HG03175 (cell line): ENCODE results near the gene SMC6.

Experiments
- ATAC-seq: cut with Tn5 transposase; IDR thresholded peaks from one replicate; pipeline ENCODE4 v1.9.1; 2021; ENCODE audit warnings: mild to moderate bottlenecking, moderate library complexity; ENCODE audit not compliant: unreplicated experiment

SMC6 gene, protein sequence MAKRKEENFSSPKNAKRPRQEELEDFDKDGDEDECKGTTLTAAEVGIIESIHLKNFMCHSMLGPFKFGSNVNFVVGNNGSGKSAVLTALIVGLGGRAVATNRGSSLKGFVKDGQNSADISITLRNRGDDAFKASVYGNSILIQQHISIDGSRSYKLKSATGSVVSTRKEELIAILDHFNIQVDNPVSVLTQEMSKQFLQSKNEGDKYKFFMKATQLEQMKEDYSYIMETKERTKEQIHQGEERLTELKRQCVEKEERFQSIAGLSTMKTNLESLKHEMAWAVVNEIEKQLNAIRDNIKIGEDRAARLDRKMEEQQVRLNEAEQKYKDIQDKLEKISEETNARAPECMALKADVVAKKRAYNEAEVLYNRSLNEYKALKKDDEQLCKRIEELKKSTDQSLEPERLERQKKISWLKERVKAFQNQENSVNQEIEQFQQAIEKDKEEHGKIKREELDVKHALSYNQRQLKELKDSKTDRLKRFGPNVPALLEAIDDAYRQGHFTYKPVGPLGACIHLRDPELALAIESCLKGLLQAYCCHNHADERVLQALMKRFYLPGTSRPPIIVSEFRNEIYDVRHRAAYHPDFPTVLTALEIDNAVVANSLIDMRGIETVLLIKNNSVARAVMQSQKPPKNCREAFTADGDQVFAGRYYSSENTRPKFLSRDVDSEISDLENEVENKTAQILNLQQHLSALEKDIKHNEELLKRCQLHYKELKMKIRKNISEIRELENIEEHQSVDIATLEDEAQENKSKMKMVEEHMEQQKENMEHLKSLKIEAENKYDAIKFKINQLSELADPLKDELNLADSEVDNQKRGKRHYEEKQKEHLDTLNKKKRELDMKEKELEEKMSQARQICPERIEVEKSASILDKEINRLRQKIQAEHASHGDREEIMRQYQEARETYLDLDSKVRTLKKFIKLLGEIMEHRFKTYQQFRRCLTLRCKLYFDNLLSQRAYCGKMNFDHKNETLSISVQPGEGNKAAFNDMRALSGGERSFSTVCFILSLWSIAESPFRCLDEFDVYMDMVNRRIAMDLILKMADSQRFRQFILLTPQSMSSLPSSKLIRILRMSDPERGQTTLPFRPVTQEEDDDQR

DNA sequence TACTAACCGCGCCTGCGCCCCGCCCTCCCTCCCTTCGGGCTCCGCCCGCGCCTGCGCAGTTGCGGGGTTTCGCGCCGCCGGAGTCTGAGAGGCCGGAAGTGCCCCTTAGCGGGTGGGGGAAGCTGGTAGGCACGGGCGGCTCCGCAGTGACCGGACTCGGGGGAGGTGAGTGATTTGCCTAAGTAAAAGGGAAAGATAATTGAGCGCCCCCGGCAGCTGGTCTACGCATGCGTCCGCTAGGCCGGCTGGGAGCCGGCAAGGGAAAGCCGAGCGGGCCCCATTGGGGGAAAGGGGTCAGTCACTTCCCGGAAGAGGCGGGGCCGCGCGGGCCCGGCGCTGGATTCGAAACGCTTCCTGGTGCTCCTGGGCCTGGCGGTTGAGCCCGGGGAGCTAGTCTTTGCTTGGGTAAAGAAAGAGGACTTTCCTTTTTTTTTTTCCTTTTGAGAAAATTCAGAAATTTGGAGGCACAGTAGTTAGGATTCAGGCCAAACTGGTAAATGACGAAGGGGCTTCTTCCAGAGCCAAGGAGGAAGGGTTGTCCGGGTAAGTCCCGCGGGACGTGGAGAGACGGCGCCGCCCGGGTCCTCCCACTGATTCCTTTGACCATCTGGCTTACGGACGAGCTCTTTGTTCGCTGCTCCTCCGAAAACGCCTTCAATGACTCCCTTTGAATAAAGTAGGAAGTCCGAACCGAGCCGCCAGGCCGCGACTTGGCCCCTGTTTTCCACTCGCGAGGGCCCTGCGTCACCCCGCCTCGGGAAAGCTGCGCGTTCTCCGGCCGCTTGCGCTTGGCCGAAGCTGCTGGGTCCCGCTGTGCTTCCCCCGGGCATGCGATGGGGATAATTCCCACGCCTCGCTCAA, at the start of gene SMC6, which contains the start of gene GEN1:
Gene SMC6, minus strand, starts transcription at position 8 of the 861 bp plus-strand sequence. CDS start 7,864 bp downstream, outside the sequence.
Gene GEN1, plus strand, starts transcription at position 336 of the 861 bp plus-strand sequence. CDS start 5,806 bp downstream, outside the sequence.
- peak; percentile 74 for ATAC-seq

DNA sequence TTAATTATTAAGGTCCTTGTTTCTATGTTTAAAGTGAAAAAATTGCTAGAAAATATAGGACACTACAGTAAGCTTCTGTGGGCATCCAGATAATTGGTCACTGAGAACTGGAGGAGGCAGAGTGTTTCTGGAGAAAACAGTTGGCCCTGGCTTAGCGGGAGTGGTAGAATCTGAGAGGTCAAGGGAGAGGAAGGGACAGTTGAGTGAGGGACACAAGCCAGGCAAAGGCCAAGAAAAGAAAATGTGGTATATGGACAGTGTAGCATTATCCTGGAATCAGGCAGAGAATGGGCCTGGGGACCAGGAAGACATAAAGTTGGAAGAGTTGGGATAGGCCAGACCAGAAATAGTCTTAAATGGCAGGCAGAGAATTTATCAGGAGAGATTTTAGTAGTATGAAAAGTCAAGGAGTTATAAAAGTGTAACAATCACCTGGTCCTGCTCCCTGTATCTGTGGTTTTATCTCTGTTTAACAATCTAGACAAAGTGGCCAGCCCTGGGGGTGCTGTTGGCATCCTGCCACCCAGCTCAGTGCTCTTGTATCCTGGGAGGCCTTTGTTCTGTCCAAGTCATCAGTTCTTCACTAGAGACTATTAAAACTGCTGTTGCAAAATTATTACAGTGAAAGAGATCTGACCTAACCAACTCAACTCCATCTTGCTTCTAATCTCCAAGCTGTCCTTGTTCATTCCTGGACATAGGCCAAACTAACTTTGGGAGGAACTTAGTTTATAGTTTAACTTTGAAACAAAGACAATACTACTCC, 47.3 kb upstream of the SMC6 start:
- no peak for ATAC-seq

DNA sequence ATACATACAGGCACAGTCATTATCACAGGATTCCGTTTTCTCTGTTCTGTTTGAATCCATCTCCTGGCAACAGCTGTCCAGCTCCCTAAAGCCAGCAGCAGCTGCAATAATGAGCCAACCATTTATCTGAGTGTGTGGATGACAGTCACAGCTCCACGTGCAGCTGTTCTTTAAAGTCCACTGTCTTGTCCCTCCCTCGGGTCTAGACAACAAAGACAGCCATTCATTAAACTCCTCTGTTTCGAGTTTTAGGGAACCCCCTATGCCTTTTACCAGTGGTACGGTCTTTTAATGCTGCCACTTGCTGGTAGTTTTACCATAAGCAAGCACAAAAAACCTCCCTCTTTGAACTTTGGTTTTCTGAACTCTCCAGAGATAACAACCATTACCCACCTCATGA, 46.6 kb upstream of the SMC6 start:
- ATAC-seq: no peak

DNA sequence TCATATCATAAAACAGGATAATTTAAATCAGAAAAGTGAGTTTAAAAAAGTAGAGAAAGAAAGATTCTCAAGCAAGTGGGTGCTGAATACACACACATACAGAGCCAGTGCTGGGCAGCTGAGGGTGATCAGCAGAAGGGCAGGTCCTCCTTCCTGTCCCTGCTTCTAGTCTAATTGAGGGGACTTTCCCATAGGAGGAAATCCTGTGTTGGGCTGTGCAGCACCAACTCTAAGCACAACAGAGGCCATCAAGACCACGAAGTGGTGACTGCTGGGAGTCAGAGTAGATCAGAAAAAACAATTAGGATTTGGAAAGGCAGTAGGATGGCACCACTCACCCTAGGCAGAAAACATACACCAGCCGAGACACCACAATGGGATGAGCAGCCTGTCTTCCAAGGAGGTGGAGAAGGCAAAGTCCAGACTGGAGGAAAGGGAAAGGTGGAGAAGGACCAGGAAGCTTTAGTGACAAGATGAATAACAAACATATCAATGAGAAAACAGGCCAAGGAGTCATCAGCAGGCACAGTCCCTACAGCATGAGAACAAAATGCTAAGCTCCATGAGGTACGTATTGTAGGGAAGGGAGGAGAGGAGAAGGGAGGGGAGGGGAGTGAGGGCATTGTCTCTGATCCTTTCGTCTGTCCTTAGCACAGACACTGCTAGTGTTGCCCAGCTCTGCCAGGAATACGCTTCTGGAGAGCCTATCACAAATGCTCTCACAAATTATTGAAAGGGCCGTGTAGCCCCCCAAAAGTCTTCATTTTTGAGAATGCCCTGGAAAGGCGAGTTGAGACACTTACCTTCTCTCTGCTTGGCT, 45.9 kb upstream of the SMC6 start:
- no peak for ATAC-seq

DNA sequence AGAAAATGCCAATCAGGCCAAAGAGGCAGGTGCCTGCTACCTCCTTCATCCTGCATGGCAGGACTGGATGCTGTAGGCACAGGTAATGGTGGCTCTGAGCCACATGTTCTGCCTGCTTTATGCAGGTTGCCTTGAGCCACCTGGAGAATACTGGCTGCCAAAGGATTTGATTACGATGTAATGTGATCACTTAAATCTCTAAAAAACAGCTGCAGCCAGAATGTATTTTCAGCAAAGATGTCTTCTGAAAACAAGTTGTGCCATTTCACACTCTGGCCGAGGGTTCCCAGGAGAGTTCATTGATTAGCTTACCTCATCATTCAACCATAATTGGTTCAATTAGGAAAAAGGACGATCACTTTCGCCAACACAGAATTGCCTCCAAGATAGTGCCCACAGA, 44.7 kb upstream of the SMC6 start:
- ATAC-seq: no peak

DNA sequence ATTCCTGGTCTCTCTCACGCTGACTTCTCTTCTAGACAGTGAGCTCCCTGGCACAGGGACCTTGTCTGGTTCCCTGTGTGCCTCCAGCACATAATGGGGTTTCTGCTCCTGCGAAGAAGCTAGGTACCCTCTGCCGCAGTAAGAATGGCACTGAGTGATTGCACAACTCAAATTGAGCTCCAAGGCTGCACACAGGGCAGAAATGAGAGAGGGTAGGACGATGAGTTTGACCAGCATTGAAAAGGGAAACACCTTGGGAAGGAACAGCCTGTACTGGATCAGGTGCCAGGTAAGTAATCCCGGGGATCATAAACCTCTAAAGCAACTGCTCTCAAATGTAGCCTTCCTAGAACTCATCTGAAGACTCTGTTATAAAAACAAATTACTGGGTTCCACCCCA, 41.7 kb upstream of the SMC6 start:
- ATAC-seq: no peak

DNA sequence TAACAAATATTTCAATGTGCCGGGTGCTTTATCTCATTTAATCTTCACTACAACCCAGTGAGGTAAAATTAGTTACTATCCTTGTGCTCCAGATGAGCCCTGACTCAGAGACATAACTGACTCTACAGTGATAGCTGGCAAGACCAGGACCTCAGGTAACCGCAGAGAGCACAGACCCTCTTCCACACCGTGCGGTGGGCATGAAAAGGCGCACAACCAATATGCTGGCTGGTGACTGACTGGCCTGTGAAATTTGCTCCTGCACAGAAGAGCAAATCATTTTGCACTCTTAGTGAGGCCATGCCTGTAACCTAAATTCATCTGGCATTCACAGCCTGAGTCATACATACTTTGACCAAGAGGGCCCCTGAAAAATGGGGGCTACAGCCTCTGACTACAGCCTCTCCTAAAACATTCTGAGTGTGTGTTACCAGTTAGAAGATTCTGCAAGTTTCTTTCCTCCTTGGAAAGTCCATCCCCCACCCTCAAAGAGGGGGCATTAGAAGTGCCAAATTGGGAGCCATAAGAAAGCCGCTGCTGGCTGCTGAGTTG, 40.3 kb upstream of the SMC6 start:
- no peak for ATAC-seq

DNA sequence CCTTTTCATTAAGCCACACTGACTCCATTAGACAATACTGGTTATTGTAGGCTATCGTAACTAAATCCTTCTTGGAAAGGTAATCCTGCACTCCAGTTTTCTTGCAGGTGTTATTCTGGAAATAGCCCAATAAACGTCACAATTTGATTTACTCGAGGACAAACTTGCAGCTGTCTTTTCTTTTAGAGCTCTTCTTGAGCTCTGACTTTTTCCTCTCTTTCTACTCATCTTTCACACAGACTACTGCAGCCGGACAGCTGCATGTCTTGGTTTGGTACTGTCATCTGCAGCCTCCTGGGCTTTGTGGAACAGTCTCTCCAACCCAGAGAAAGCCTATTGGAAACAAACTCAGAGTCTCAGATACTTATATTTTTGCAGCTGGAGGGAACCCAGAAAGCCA, 39.7 kb upstream of the SMC6 start:
- no peak for ATAC-seq

DNA sequence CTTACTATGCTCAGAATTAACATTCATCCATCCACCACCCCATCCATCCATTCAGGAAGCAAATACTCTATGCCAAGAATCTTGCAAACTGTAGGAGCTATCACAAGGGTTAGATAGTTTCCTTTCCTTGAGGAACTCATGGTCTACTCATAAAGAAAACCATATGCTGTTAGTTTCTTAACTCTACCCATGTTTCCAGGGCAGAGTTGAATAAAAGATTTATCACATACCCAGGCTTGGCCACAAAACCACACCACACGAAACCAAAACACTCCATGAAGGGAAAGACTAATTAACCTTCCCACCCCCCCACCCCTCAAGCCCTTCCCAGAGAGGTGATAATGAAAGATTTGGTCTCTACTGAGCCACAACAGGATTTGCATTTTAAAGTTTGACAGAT, 38.9 kb upstream of the SMC6 start:
- ATAC-seq: peak; percentile 55

DNA sequence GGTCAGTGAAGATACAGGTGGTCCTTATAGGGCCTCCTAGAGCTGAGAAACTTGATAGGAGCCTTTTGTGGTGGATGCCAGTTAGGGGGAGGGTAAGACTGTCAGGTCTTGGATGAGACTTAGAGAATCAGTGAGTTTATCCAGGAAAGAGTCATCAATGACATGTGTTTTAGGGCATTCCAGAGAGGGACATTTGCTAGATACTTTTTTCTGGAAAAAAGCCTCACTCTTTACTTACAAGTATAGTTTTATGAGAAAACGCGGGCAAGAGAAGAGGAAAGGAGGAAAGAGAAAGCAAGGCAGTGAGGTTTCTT, 38.2 kb upstream of the SMC6 start:
- no peak for ATAC-seq

DNA sequence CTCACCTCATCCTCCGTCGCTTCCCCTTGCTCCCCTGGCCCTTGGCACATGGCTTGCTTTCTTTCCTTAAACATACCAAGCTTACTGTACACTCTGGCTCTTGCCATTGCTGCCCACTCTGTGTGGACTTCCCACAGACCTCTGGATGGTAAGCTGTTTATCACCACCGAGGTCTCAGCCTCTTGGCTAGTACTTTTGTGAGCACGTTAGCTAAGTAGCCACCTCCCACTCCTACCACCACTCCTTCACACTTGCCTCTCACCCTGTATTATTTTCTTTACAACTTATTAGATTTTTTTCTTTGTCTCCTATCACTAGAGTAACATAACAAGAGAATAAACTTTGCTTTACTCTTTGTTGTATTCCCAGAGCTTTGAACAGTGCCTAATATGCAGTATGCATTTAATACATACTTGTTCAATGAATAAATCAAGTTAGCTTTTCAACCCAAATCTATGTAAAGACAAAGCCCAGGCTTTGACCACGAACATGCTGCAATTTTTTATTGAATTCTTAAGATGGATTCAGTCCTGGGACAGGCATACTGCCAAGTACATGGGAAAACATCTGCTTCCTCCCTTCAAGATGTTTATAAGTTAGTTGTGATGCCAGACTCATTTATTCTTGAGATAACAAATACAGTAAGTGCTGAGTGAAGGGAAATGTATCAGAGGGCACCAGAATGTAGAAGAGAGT, 37.7 kb upstream of the SMC6 start:
- no peak for ATAC-seq

DNA sequence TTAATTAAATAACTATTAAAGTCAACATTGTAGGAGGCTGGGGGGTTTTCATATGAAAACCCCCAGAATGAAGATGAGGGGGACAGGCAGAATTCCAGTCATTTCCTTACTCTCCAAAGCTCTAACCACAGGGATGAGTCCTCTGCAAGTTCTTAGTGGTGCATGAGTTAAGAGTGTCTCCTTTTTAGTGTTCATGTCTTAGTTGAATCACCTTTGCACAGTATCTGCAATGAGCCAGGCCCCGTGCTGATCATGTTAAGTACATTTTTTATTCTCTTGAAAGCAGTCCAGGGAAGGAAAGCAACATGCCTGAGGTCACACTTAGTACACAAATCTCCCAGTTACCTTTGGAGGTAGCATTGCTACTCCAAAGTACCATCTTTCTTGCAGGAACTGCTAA, 36.9 kb upstream of the SMC6 start:
- no peak for ATAC-seq

DNA sequence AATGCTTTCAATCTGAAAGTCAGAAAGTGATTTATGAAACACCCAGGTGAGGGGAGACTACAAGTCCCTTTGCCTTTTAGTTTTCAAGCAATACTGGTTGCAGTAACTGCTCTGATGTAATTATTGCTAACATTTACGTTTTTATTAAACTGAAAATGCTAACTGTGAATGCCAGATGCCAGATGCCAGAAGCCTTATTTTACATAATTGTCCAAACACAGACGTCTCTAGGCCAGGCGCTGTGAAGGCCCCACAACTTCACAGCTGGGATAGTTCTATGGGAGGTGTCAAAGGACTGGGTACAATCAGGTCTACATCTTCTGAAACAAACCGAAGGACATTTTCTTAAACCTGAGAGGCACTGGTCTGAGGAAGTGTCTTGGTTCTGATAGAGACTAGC, 35.2 kb upstream of the SMC6 start:
- ATAC-seq: no peak

DNA sequence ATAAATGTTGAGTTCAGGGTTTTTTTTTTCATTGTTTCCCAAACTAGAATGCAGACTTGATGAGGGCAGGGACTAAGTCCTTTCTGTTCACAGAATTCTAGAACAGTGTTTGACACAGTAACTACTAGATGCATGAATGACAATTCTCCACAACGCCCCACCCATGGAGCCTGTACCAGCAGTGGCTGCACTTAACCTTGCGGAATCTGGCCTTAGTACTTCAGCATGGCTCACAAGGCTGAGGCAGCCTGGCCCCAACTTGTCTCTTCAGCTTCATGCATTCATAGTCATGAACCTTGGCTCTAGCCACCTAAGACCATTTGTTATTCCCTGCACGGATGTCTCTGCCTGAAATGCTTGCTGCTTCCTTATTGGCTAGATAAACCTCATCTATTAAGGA, 33.1 kb upstream of the SMC6 start:
- ATAC-seq: no peak

DNA sequence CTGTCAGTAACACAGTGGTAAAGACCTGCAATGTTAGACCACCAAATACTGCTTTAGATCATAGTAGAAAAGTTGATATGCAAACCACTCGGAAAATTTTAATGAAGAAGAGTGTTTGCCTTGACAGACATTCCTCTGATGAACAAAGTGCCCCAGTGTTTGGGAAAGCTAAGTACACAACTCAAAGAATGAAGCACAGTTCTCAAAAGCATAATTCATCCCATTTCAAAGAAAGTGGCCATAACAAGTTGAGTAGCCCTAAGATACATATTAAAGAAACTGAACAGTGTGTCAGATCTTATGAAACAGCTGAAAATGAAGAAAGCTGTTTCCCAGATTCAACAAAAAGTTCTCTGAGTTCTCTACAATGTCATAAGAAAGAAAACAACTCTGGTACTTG, 27.9 kb upstream of the SMC6 start:
- ATAC-seq: no peak

DNA sequence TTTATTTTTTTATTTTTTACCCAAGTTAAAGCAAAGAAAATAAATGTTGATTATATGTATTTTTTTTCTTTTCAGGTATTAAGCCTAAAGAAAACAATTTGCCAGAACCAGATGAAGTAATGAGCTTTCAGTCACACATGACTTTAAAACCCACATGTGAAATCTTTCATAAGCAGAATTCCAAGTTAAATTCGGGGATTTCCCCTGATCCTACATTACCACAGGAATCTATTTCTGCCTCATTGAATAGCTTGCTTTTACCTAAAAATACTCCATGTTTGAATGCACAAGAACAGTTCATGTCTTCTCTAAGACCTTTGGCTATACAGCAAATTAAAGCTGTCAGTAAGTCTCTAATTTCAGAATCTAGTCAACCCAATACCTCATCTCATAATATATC, 26.9 kb upstream of the SMC6 start:
- no peak for ATAC-seq

DNA sequence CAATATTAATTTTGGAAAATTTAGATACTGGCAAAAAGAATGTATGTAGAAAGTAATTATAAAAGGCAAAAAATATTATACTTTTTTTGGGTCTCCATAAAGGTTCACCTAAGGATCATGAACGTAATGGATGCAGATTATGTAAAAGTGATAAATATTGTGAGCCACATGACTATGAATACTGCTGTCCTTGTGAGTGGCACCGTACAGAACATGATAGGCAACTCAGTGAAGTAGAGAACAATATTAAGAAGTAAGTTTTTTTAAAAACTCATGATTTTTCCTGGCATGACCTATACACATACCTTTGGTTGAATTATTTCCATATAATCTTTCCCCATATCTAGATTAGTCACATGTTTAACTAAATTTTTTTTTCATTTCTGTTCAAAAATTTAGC, 18.9 kb upstream of the SMC6 start:
- ATAC-seq: no peak

DNA sequence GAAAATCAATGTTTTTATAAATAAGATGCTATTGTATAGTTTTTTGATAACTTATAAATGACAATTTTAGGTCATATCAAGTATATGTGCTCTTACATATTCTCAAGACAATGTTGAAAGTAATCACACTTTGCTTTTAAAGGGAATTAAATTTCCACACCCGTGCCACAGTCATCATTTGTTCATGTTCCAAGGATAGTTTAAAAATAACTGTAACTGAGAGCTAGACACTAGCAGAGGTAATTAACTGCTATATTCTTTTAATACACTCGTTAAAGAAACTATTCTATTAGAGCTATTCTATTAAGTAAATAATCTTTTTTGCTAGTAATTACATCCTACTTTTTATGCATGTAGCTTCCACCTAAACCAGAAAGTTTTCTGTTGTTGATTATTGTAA, 18.3 kb upstream of the SMC6 start:
- ATAC-seq: no peak
